H1 (cell line): ENCODE data around the gene STK11IP. TPM values are rescaled to one million over a fixed set of nuclear protein-coding genes. Genes with fewer than 3 reads are reported as not detected.

ENCODE experiments used
- ASH2L ChIP-seq: fragments of 200-600, 300-600 bp; sonication (generic); IDR thresholded peaks from one replicate; pipeline ENCODE4 v1.7.1; 2017; ENCODE audit warnings: low read length
- BACH1 ChIP-seq: IDR thresholded peaks from 2 replicates; pipeline ENCODE4 v1.6.1; 2012; ENCODE audit warnings: low read length, improper control_type of control experiment
- BRCA1 ChIP-seq: IDR thresholded peaks from 2 replicates; pipeline ENCODE4 v1.6.1; 2012; ENCODE audit warnings: low read depth, low read length, improper control_type of control experiment
- CBX8 ChIP-seq: fragments of 300-800, 300-1000 bp; sonication (generic); IDR thresholded peaks from 2 replicates; pipeline ENCODE4 v1.7.1; 2016; ENCODE audit warnings: low read depth, low read length, borderline replicate concordance
- CHD2 ChIP-seq: IDR thresholded peaks from 2 replicates; pipeline ENCODE4 v1.6.1; 2012; ENCODE audit warnings: low read length, improper control_type of control experiment
- CTBP2 ChIP-seq: IDR thresholded peaks from 2 replicates; pipeline ENCODE4 v1.7.0; 2011; ENCODE audit warnings: borderline replicate concordance, mild to moderate bottlenecking, moderate library complexity, mixed read lengths, low read length; ENCODE audit not compliant: insufficient read depth, insufficient read length
- E2F6 ChIP-seq: IDR thresholded peaks from 2 replicates; pipeline ENCODE4 v1.6.1; 2012; ENCODE audit warnings: inconsistent platforms
- EP300 ChIP-seq, 2 experiments: IDR thresholded peaks; 1 replicate in 1 of 2; 2 replicates in 1 of 2; pipeline ENCODE4 v1.6.1; 2011 to 2012; ENCODE audit warnings: low read depth in 2 of 2, low read length in 2 of 2, mild to moderate bottlenecking in 2 of 2, borderline replicate concordance in 1 of 2, inconsistent platforms in 1 of 2, moderate library complexity in 1 of 2
- EZH2 ChIP-seq: fragments of 200-600 bp; sonication (generic); IDR thresholded peaks from 2 replicates; pipeline ENCODE4 v1.7.1; 2012; ENCODE audit warnings: low read depth, mild to moderate bottlenecking, moderate library complexity, low read length, inconsistent platforms; ENCODE audit not compliant: severe bottlenecking
- FOSL1 ChIP-seq: IDR thresholded peaks from 2 replicates; pipeline ENCODE4 v1.6.1; 2011; ENCODE audit warnings: mild to moderate bottlenecking, low read depth, low read length, moderate library complexity; ENCODE audit not compliant: insufficient read depth
- GABPA ChIP-seq: IDR thresholded peaks from 2 replicates; pipeline ENCODE4 v1.6.1; 2011; ENCODE audit warnings: mild to moderate bottlenecking, low read length, moderate library complexity, borderline replicate concordance; ENCODE audit not compliant: insufficient read depth
- HDAC6 ChIP-seq: IDR thresholded peaks from one replicate; pipeline ENCODE4 v1.7.1; 2012; ENCODE audit warnings: low read depth, mild to moderate bottlenecking, inconsistent platforms, low read length, moderate library complexity
- MAFK ChIP-seq: IDR thresholded peaks from 2 replicates; pipeline ENCODE4 v1.6.1; 2012; ENCODE audit warnings: low read depth, mild to moderate bottlenecking, improper control_type of control experiment, low read length
- PHF8 ChIP-seq: fragments of 200-600 bp; sonication (generic); conservative IDR thresholded peaks from 2 replicates; pipeline ENCODE4 v1.7.1; 2012; ENCODE audit warnings: low read depth, mild to moderate bottlenecking, inconsistent platforms, low read length, moderate library complexity
- POLR2A ChIP-seq, 2 experiments: IDR thresholded peaks; 1 replicate in 1 of 2; 2 replicates in 1 of 2; pipeline ENCODE4 v1.6.1; 2011; ENCODE audit warnings: low read depth in 2 of 2, low read length in 2 of 2, mild to moderate bottlenecking in 2 of 2; ENCODE audit errors: control extremely low read depth in 1 of 2
- POU5F1 ChIP-seq: IDR thresholded peaks from 2 replicates; pipeline ENCODE4 v1.6.1; 2011; ENCODE audit warnings: low read depth, mild to moderate bottlenecking, low read length, moderate library complexity
- RAD21 ChIP-seq, 2 experiments: IDR thresholded peaks in 1 of 2; conservative IDR thresholded peaks in 1 of 2; 2 replicates each; pipeline ENCODE4 v1.6.1; 2011; ENCODE audit warnings: low read depth in 2 of 2, low read length in 2 of 2, improper control_type of control experiment in 1 of 2, inconsistent platforms in 1 of 2, mild to moderate bottlenecking in 1 of 2, moderate library complexity in 1 of 2
- RNF2 ChIP-seq: fragments of 200-900, 300-1000 bp; sonication (generic); IDR thresholded peaks from 2 replicates; pipeline ENCODE4 v1.7.1; 2016; ENCODE audit warnings: borderline replicate concordance, low read depth, mild to moderate bottlenecking, antibody characterized with exemption, low read length; ENCODE audit not compliant: poor library complexity, severe bottlenecking; ENCODE audit errors: missing control alignments
- SIN3A ChIP-seq, 2 experiments: IDR thresholded peaks in 1 of 2; conservative IDR thresholded peaks in 1 of 2; 2 replicates each; pipeline ENCODE4 v1.6.1; 2011 to 2012; ENCODE audit warnings: low read length in 2 of 2, improper control_type of control experiment in 1 of 2, low read depth in 1 of 2, mild to moderate bottlenecking in 1 of 2
- SRF ChIP-seq: IDR thresholded peaks from 2 replicates; pipeline ENCODE4 v1.6.1; 2011; ENCODE audit warnings: mild to moderate bottlenecking, low read depth, low read length, moderate library complexity
- SUZ12 ChIP-seq: fragments of 200-600 bp; sonication (generic); IDR thresholded peaks from 2 replicates; pipeline ENCODE4 v1.6.1; 2012; ENCODE audit warnings: mild to moderate bottlenecking, inconsistent platforms, low read length, moderate library complexity, mixed read lengths
- polyA plus RNA-seq, 7 experiments: library from polyadenylated mRNA; depleted of rRNA in 3 of 7; stranded (reverse) in 5 of 7; unstranded in 2 of 7; fragments of >200 nt in 5 of 7; fragments of 200-250 nt in 2 of 7; gene quantifications; 1 replicate in 5 of 7; 2 replicates in 1 of 7; 4 replicates in 1 of 7; pipeline versions ENCODE4 v1.2.1 to v1.2.3, GENCODE V29; 2011 to 2013; ENCODE audit warnings: missing spikeins in 2 of 7, mixed read lengths in 2 of 7
- total RNA-seq: library from RNA; stranded (reverse); fragmentation: NEBNext Ultra II Directional; extraction: Animal tissue kit (Norgen Biotek cat#: 25700); gene quantifications from 2 replicates; pipeline ENCODE4 v1.2.1, GENCODE V29; 2021

The STK11IP gene
- total and polyA plus RNA-seq, 2 of the 8 experiments (the other 6 are each of a cell fraction or from before 2014, with no cell fraction given) = 18.5 to 29.6 TPM

- TF ChIP-seq RNF2 = no peak
- no peak for TF ChIP-seq POU5F1
- TF ChIP-seq HDAC6 = no peak
- peak; percentile 77 for TF ChIP-seq MAFK
- TF ChIP-seq PHF8 = no peak
- TF ChIP-seq EP300 (IDR thresholded peaks at IDR 0.05; ENCODE audit: borderline replicate concordance in 1 of 2, low read depth in 2 of 2, low read length in 2 of 2) = no peak
- no peak for TF ChIP-seq ASH2L
- peak; percentile 75; the same call in 1 of the 2 replicates for TF ChIP-seq BACH1
- TF ChIP-seq SIN3A (conservative IDR thresholded peaks at IDR 0.05 in 1 of 2, IDR thresholded peaks at IDR 0.05 in 1 of 2; ENCODE audit: low read depth in 1 of 2, low read length in 2 of 2) = no peak
- TF ChIP-seq CTBP2 = no peak
- TF ChIP-seq RAD21 (IDR thresholded peaks at IDR 0.05 in 1 of 2, conservative IDR thresholded peaks at IDR 0.05 in 1 of 2; ENCODE audit: low read depth in 2 of 2, low read length in 2 of 2) = peak in 1 of 2 experiments; percentile 19; a peak in 1 of 4 replicates
- no peak for TF ChIP-seq CHD2
- no peak for TF ChIP-seq EZH2
- TF ChIP-seq BRCA1 = no peak
- TF ChIP-seq GABPA = no peak
- no peak for TF ChIP-seq SUZ12
- TF ChIP-seq POLR2A (IDR thresholded peaks at IDR 0.05; ENCODE audit: control extremely low read depth in 1 of 2, low read depth in 2 of 2, low read length in 2 of 2) = no peak
- TF ChIP-seq FOSL1 = no peak
- no peak for TF ChIP-seq CBX8
- no peak for TF ChIP-seq E2F6
- no peak for TF ChIP-seq SRF
Measured at GRCh38 chr2:219645631-219646527, 48.2 kb downstream of the STK11IP start (continued).
